RKO (cell line): Measurements from ENCODE around the gene TRIM17.
A peak's percentile ranks its signal among the peaks of the same experiment; 100 is the strongest.

ENCODE experiments used
- DNase-seq: peaks from one replicate; pipeline ENCODE4 v3.0.0-alpha.2; 2016; ENCODE audit warnings: low spot score

The TRIM17 gene

GRCh38 chr1:228366866-228367741, 49.6 kb downstream of the TRIM17 start:
- DNase-seq, result no peak

DNA sequence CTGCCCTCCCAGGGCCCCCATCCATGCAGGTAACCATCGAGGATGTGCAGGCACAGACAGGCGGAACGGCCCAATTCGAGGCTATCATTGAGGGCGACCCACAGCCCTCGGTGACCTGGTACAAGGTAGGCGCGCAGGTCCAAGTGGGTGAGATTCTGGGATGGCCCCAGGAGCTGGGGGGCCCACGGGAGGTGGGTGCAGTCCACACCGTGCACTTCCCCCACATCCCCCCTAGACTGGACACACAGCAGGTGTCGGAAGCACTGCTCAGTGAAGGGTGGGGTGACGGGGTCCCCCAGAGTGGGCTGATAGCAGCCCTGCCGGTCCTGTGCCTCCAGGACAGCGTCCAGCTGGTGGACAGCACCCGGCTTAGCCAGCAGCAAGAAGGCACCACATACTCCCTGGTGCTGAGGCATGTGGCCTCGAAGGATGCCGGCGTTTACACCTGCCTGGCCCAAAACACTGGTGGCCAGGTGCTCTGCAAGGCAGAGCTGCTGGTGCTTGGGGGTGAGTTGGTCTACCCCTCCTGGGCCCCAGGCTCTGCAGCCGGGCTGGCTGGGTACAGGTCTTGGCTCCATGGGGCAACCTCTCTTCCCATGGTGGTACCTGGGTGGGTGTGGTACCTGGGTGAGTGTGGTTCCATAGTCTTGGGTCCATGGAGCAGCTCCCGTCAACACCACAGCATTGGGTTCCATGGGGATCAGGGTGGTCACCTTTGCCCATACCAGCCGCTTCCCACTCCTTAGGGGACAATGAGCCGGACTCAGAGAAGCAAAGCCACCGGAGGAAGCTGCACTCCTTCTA, 50.4 kb downstream of the TRIM17 start:
- DNase-seq, result no peak

GRCh38 chr1:228365271-228366061, 51.2 kb downstream of the TRIM17 start:
- no peak for DNase-seq

GRCh38 chr1:228364706-228365213, 51.9 kb downstream of the TRIM17 start:
- no peak for DNase-seq

- DNase-seq, result no peak
Observed at GRCh38 chr1:228364068-228364705, 52.5 kb downstream of the TRIM17 start.

DNA sequence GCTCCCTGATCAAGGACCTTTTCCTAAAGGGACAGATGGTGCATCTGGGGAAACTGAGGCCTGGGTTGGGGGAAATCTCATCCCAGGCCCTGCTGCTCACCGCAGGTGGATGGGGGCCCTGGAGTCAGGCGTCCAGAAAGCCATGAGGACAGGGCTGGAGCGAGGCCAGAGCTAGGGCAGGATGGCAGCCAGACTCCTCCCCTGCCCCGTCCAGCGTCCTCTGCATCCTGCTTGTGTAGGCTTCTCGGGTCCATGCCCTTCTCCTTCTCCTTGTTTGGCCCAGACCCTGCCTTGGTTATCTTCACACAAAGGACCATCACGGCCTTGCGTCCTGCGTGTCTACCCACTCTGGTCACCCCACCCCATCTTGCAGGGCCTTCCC, 53.0 kb downstream of the TRIM17 start:
- DNase-seq, result no peak

DNA sequence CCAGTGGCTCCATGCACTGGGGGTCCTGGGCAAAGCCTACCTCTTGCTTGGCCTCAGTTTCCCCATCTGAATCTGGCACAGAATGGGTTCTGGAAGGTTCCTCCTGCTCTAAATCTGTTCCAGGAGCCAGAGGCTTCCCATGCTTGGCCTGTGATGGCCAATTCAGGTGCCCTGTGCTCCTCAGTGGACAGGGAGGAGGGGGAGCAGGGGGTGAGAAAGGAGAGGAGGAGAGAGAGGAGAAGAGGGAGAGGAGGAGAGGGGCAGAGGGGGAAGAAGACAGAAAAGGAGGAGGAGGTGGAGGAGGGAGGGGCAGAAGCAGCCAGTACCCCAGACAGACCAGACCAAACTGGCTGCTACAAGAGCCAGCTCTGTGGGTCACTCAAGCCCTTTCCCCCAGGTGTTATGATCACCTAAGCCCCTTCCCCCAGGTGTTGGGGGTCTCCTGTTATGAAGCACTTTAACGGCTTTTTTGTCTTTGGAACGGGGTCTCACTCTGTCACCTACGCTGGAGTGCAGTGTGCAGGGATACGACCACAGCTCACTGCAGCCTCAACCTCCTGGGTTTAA, 53.7 kb downstream of the TRIM17 start:
- DNase-seq, result no peak

DNA sequence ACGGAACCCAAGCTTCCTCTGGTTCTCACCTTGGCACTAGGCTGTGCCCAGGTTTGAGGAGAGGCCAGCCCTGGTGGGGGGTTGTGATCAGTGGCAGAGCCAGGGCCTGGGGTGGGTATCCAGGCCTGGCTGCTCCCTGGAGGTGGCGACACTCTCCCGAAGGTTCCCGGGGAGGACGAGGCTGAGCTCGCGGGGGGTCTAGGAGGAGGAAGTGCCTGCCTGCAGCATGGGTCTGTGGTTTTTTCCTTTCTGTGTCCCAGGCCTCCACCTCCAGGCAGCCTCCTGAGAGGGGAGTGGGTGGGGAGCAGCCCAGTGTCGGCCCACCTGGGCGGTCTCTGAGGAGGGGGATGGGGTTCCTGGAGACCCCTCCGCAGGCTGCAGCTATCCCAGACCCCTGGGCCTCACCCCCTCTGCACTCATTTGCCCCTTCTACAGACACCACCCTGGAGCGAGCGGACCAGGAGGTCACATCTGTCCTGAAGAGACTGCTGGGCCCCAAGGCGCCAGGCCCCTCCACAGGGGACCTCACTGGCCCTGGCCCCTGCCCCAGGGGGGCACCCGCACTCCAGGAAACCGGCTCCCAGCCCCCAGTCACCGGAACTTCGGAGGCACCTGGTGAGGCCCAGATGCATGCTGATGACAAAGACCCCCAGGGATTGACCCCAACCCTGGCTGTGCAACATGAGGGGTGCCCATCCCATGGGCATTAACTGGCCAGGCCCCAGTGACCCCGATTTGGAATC, 54.3 kb downstream of the TRIM17 start:
- no peak for DNase-seq

GRCh38 chr1:228361314-228362140, 55.1 kb downstream of the TRIM17 start:
- DNase-seq, result no peak

DNA sequence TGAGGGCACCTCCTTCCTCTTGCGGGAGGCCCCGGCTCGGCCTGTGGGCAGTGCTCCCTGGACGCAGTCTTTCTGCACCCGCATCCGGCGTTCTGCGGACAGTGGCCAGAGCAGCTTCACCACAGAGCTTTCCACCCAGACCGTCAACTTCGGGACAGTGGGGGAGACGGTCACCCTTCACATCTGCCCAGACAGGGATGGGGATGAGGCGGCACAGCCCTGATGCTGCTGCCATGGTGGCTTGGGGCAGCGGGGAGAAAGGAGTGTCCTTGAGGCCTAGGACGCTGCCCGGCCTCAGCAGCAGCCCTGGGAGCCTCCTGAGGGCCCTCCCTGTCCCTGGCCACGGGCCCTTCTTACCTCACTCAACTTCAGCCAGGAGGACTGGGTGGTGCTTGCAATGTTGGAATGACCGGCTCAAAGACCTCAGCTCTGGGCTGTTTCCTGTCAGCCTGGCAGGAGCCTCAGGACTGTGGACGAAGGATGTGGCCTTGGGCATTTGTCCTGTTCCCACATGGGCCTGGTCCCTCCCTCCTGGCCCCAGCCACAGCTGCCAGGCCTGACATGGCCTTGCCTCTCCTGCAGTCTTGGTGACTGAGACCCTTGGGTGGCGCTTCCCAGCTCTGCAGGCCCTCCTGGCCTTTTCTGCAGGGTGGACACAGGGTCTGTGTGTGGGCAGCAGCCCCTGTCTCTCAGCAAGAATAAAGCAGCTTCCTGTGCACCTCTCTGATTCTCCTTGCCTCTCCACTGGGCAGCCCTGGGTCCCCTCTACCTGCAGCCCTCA, 55.9 kb downstream of the TRIM17 start:
- no peak for DNase-seq

- DNase-seq, result no peak
Observed at GRCh38 chr1:228359613-228360532, 56.8 kb downstream of the TRIM17 start.

DNA sequence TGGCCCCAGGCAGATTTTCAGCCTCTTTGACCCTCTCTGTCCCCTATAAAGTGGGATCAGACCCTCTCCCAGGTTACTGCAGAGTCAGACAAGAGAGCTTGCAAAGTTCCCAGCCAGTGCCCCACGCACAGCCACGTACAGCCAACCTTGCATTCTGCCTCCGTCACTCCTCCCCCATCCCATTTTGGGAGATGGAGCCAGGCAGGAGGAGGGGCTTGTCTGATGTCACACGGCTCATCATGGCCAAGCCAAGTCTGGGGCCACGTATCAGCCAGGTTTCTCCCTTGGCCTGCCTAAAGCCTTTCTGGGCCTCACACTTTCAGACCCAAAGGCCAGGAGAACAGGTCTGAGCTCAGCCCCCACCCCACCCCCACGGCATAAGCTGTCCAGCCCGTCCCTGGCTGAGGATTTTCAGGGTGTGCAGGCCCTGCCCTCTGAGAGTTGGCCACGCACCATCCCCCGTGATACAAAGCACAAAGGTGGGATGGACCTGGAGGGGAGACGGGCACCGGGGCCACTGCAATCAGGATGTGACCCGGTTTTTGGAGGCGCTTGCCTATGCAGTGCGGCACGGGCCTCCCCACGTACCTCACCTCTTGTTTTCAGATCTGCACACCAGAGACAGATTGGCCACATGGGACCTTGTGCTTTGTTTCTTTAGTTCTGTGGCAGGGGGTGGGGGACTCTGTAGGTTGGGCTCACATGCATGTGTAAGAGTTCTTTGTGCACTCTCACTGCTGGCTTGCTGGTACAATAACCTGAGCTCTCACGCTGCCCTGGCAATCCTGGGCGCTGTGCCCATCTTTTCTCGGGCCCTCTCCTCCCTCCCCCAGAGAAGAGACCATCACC, 57.7 kb downstream of the TRIM17 start:
- DNase-seq, result no peak

GRCh38 chr1:228358039-228358763, 58.5 kb downstream of the TRIM17 start:
- peak; percentile 36 for DNase-seq
